Ovary (tissue), 3 donors: Measurements from ENCODE around the gene DDB1.

Source experiments
- EP300 ChIP-seq: sonication (generic); formaldehyde crosslinking; IDR thresholded peaks from one replicate; pipeline ENCODE4 v1.6.1; 2017; ENCODE audit warnings: antibody characterized with exemption
- TF ChIP-seq, protein P1 (sequence below), 3 donors: fragments of 450-650 bp in 2 of 3; fragments of 200-600 bp in 1 of 3; IDR thresholded peaks; one replicate each; pipeline versions ENCODE4 v1.5.1 to v1.8.0; 2016 to 2022; ENCODE audit warnings: antibody characterized with exemption in 3 of 3, mild to moderate bottlenecking in 1 of 3
- donor health status: DM: no; HTN: no; CAD: no.

DNA sequence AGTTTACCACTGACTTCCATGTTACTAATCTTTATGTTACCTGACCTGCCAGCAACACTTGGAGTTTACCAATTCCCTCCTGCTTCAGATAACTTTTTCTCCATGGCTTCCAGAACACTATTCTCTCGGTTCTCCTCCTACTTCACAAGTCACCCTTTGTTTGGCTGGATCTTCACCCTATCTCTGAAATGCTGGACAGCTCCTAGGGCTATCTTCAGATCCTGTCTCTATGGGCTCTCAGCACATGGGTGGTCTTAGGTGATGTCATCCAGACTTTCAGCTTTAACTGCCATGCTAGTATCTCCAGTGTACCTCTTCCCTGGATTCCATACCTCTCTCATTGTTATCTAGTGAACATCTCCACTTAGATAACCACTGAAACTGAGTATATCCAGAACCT is 25.6 kb downstream of the DDB1 start:
- TF ChIP-seq, protein P1, sequence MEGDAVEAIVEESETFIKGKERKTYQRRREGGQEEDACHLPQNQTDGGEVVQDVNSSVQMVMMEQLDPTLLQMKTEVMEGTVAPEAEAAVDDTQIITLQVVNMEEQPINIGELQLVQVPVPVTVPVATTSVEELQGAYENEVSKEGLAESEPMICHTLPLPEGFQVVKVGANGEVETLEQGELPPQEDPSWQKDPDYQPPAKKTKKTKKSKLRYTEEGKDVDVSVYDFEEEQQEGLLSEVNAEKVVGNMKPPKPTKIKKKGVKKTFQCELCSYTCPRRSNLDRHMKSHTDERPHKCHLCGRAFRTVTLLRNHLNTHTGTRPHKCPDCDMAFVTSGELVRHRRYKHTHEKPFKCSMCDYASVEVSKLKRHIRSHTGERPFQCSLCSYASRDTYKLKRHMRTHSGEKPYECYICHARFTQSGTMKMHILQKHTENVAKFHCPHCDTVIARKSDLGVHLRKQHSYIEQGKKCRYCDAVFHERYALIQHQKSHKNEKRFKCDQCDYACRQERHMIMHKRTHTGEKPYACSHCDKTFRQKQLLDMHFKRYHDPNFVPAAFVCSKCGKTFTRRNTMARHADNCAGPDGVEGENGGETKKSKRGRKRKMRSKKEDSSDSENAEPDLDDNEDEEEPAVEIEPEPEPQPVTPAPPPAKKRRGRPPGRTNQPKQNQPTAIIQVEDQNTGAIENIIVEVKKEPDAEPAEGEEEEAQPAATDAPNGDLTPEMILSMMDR (IDR thresholded peaks at IDR 0.05): no peak
- no peak for TF ChIP-seq EP300
